GM12865 (cell line): Measurements from ENCODE around the gene GPC5.

Experiments used
- DNase-seq: peaks from one replicate; pipeline ENCODE4 v3.0.0; 2010; ENCODE audit warnings: low read depth
- H3K4me3 ChIP-seq: 2 replicates; pipeline ENCODE4 v1.5.1; 2011; ENCODE audit warnings: mild to moderate bottlenecking, low read depth, low read length, control low read depth
- CTCF ChIP-seq: IDR thresholded peaks from 2 replicates; pipeline ENCODE4 v1.5.1; 2011; ENCODE audit warnings: low read length, control low read depth, low read depth, inconsistent platforms; ENCODE audit not compliant: insufficient read depth; ENCODE audit errors: missing control alignments

The GPC5 gene

GRCh38 chr13:91709180-91709579, 310.8 kb downstream of the GPC5 start:
- DNase-seq: no peak
- no peak for TF ChIP-seq CTCF
- H3K4me3 ChIP-seq: no peak overlapping the region

GRCh38 chr13:91710733-91711132, 312.3 kb downstream of the GPC5 start:
- no peak for TF ChIP-seq CTCF
- DNase-seq: no peak
- no peak overlapping the region for H3K4me3 ChIP-seq

- H3K4me3 ChIP-seq: no peak overlapping the region
- DNase-seq: no peak
- TF ChIP-seq CTCF: no peak
Measured at GRCh38 chr13:91714855-91715254, 316.4 kb downstream of the GPC5 start.

DNA sequence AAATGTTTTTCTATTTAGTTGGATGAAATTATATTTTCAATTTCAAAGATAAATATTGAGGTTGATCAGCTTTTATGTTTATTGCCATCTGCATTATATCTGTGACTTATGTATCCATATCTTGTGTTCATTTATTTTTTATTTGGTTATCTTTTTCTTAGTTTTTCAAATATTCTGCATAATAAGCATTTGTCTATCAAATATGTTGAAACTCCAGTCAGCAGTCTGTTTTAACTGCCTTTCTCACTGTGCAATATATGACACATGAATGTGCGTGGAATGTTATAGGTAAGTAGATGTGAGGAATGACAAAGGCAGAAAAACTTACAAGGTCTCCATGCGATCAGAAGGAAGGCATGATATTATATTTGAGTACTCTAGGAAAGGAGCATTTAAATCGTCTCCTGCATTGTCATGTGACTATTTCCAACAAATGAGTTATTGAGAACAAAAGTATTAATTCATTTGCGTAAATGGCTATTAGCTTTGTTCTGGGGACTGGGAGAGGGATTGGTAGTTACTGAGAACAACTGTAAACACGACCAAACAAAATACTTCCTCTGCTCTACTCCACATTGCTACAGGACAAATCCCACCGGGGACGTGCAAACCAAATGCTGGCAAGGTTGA, 318.1 kb downstream of the GPC5 start:
- no peak for TF ChIP-seq CTCF

DNA sequence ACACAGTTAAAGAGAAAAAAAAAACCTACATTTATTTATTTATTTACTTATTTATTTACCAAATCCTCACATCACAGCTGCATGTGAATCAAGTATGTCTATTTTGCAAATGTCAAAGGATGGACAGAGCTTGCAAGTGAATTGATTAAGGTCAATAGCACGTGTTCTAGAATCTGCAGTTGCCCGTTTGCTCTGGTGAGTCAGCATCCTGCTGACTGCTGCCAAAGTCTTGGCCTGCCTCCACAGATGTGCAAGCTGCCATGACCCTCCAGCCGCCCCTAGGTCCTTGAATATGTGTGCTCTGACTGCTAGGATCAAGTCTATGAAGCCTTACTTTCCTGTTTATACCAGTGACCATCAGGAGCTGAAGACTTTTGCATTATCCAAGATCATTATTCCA, 320.6 kb downstream of the GPC5 start:
- no peak for DNase-seq
- H3K4me3 ChIP-seq: no peak overlapping the region
- no peak for TF ChIP-seq CTCF

More for the DNA sequence above, 318.1 kb downstream of the GPC5 start:
- no peak overlapping the region for H3K4me3 ChIP-seq
- no peak for DNase-seq

DNA sequence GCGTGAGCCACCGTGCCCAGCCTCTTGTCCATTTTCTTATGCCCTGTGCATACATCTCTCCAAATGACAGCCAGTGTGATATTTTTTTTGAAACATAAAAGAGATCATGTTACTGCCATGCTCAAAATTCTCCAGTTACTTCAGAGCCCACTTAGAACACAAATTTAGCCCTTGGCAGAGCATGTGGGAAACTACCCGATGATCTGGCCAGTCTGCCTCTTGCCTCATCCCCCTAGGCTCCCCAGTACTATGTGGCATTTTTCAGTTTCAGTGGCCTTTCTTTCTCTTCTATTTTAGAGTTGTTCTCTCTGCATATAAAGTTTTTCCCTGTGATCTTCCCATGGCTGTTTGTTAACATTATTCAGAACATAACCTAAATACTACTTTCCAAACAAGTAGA, 323.0 kb downstream of the GPC5 start:
- no peak overlapping the region for H3K4me3 ChIP-seq
- TF ChIP-seq CTCF: no peak
- no peak for DNase-seq

DNA sequence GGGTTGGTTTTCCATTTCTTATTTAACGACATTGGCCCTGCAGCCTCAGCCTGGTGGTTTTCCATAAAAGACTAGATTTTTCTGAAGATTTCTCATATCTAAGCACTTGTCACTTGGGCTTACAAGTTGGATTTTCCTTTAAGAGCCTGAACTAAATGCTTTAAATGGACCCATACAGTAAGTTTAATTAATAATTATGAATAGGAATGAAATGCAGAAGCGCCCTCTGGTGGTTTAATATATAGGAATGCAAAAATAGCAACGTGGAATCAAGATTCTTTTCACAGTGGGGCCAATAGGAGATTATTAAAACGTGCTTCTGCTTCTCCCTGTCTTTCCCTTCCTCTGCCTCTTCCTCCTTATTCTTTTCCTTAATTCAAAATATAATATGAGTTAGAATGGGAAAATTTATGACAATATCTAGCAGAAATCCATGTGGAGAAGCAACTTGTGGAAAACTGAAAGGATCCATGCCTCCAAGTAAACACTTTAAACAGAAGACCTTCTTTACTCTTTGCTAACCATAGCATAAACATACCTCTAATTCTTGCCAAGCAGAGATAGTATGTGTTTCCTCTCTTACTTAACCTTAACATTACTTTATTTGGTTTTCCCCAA, 324.0 kb downstream of the GPC5 start:
- DNase-seq: peak; percentile 15
- no peak overlapping the region for H3K4me3 ChIP-seq
- peak; percentile 41 for TF ChIP-seq CTCF
